ENCODE measurements around the gene RNF217.

The RNF217 gene

GRCh38 chr6:124970243-124970642, 8.0 kb downstream of the RNF217 start:
- no peaks in the 10 kb centered on the region for H3K36me3 Mint-ChIP-seq
- peaks cover 4% of the 10 kb centered on the region for H3K27me3 Mint-ChIP-seq

GRCh38 chr6:124970763-124971162, 8.5 kb downstream of the RNF217 start:
- Mint-ChIP-seq H3K36me3 (no peaks in the 10 kb centered on the region), H3K27ac (no peak overlapping the region), H3K4me1 (peaks cover 7% of the 10 kb centered on the region), H3K4me3 (no peak overlapping the region), H3K9me3 (no peaks in the 10 kb centered on the region), H3K27me3 (peaks cover 3% of the 10 kb centered on the region)
- CTCF ChIA-PET: no interaction called here
- DNase-seq: no peak

More at GRCh38 chr6:124970243-124970642, 8.0 kb downstream of the RNF217 start:
- Mint-ChIP-seq H3K4me1 (peaks cover 10% of the 10 kb centered on the region), H3K9me3 (no peaks in the 10 kb centered on the region), H3K27ac (no peak overlapping the region), H3K4me3 (no peak overlapping the region)
- CTCF ChIA-PET: no interaction called here
- DNase-seq: no peak

- Mint-ChIP-seq H3K9me3 (peaks cover 3% of the 10 kb centered on the region), H3K27ac (no peak overlapping the region), H3K36me3 (no peaks in the 10 kb centered on the region), H3K4me1 (no peaks in the 10 kb centered on the region), H3K27me3 (peaks cover 3% of the 10 kb centered on the region), H3K4me3 (no peak overlapping the region)
- CTCF ChIA-PET: interaction anchor here (1.2 kb wide), 1 partner anchor 140 kb away, joined by 3 read pairs; no protein-coding TSS in a partner anchor
- DNase-seq: no peak
These were observed 11.5 kb downstream of the RNF217 start for GRCh38 chr6:124973780-124974179.

GRCh38 chr6:124974771-124975377, 12.6 kb downstream of the RNF217 start:
- peaks cover 3% of the 10 kb centered on the region for H3K27me3 Mint-ChIP-seq
- CTCF ChIA-PET: interaction anchor here (1.2 kb wide), 1 partner anchor 139 kb away, joined by 3 read pairs; no protein-coding TSS in a partner anchor
- H3K4me1 Mint-ChIP-seq: no peaks in the 10 kb centered on the region
- no peaks in the 10 kb centered on the region for H3K36me3 Mint-ChIP-seq
- no peak for DNase-seq
- peaks cover 9% of the 10 kb centered on the region for H3K9me3 Mint-ChIP-seq
- H3K27ac Mint-ChIP-seq: no peak overlapping the region
- no peak overlapping the region for H3K4me3 Mint-ChIP-seq

- Mint-ChIP-seq H3K36me3 (no peaks in the 10 kb centered on the region), H3K9me3 (peaks cover 9% of the 10 kb centered on the region), H3K4me1 (no peaks in the 10 kb centered on the region), H3K4me3 (no peak overlapping the region), H3K27me3 (peaks cover 3% of the 10 kb centered on the region), H3K27ac (no peak overlapping the region)
- CTCF ChIA-PET: no interaction called here
- no peak for DNase-seq
These were observed 15.1 kb downstream of the RNF217 start for GRCh38 chr6:124977067-124977908.

GRCh38 chr6:124978451-124979293, 16.4 kb downstream of the RNF217 start:
- DNase-seq: no peak
- Mint-ChIP-seq H3K4me1 (no peaks in the 10 kb centered on the region), H3K36me3 (no peaks in the 10 kb centered on the region), H3K27ac (no peak overlapping the region), H3K27me3 (no peaks in the 10 kb centered on the region), H3K4me3 (no peak overlapping the region), H3K9me3 (peaks cover 9% of the 10 kb centered on the region)
- CTCF ChIA-PET: no interaction called here

- no peaks in the 10 kb centered on the region for H3K36me3 Mint-ChIP-seq
- CTCF ChIA-PET: no interaction called here
- H3K27me3 Mint-ChIP-seq: no peaks in the 10 kb centered on the region
- H3K4me1 Mint-ChIP-seq: no peaks in the 10 kb centered on the region
- no peak for DNase-seq
- no peak overlapping the region for H3K27ac Mint-ChIP-seq
- H3K9me3 Mint-ChIP-seq: peaks cover 9% of the 10 kb centered on the region
- H3K4me3 Mint-ChIP-seq: no peak overlapping the region
These were observed 17.0 kb downstream of the RNF217 start for GRCh38 chr6:124979294-124979678.

GRCh38 chr6:124982669-124983068, 20.4 kb downstream of the RNF217 start:
- H3K36me3 Mint-ChIP-seq: no peaks in the 10 kb centered on the region
- no peak overlapping the region for H3K4me3 Mint-ChIP-seq
- H3K27me3 Mint-ChIP-seq: no peaks in the 10 kb centered on the region
- H3K27ac Mint-ChIP-seq: no peak overlapping the region
- no peak for DNase-seq
- CTCF ChIA-PET: no interaction called here
- H3K4me1 Mint-ChIP-seq: peaks cover 9% of the 10 kb centered on the region
- peaks cover 9% of the 10 kb centered on the region for H3K9me3 Mint-ChIP-seq

- peaks cover 8% of the 10 kb centered on the region for H3K9me3 Mint-ChIP-seq
- DNase-seq: no peak
- no peak overlapping the region for H3K4me3 Mint-ChIP-seq
- peaks cover 9% of the 10 kb centered on the region for H3K4me1 Mint-ChIP-seq
- no peaks in the 10 kb centered on the region for H3K36me3 Mint-ChIP-seq
- CTCF ChIA-PET: no interaction called here
- H3K27ac Mint-ChIP-seq: no peak overlapping the region
- H3K27me3 Mint-ChIP-seq: no peaks in the 10 kb centered on the region
These were observed 21.3 kb downstream of the RNF217 start for GRCh38 chr6:124983383-124984083.

GRCh38 chr6:124984668-124985338, 22.6 kb downstream of the RNF217 start:
- no peak overlapping the region for H3K4me3 Mint-ChIP-seq
- no peak for DNase-seq
- H3K4me1 Mint-ChIP-seq: peaks cover 9% of the 10 kb centered on the region
- no peaks in the 10 kb centered on the region for H3K27me3 Mint-ChIP-seq
- H3K9me3 Mint-ChIP-seq: no peaks in the 10 kb centered on the region
- no peaks in the 10 kb centered on the region for H3K36me3 Mint-ChIP-seq
- CTCF ChIA-PET: interaction anchor here (0.6 kb wide), 1 partner anchor 261 kb away, joined by 3 read pairs; no protein-coding TSS in a partner anchor
- no peak overlapping the region for H3K27ac Mint-ChIP-seq

- Mint-ChIP-seq H3K27me3 (no peaks in the 10 kb centered on the region), H3K4me3 (no peak overlapping the region), H3K36me3 (no peaks in the 10 kb centered on the region), H3K27ac (no peak overlapping the region), H3K9me3 (no peaks in the 10 kb centered on the region), H3K4me1 (peaks cover 9% of the 10 kb centered on the region)
- no peak for DNase-seq
- CTCF ChIA-PET: no interaction called here
These were observed 23.9 kb downstream of the RNF217 start for GRCh38 chr6:124986164-124986563.

- Mint-ChIP-seq H3K9me3 (no peaks in the 10 kb centered on the region), H3K27me3 (no peaks in the 10 kb centered on the region)
These were observed 25.1 kb downstream of the RNF217 start for GRCh38 chr6:124987291-124987690.

GRCh38 chr6:124987999-124988591, 25.9 kb downstream of the RNF217 start:
- Mint-ChIP-seq H3K4me1 (peaks cover 9% of the 10 kb centered on the region), H3K27ac (no peak overlapping the region), H3K36me3 (no peaks in the 10 kb centered on the region), H3K9me3 (no peaks in the 10 kb centered on the region), H3K4me3 (no peak overlapping the region), H3K27me3 (no peaks in the 10 kb centered on the region)
- CTCF ChIA-PET: no interaction called here
- no peak for DNase-seq

More at GRCh38 chr6:124987291-124987690, 25.1 kb downstream of the RNF217 start:
- CTCF ChIA-PET: no interaction called here
- peaks cover 9% of the 10 kb centered on the region for H3K4me1 Mint-ChIP-seq
- H3K27ac Mint-ChIP-seq: no peak overlapping the region
- no peak overlapping the region for H3K4me3 Mint-ChIP-seq
- DNase-seq: no peak
- H3K36me3 Mint-ChIP-seq: no peaks in the 10 kb centered on the region
